C4-2B (cell line): ENCODE data around the gene KCNIP1.
"Not testable (repeated sequence)": the region's sequence is repeated elsewhere in the genome, so short reads cannot be mapped to it uniquely, and the experiment has no call there.

Experiments
- CTCF ChIP-seq: fragments of 450-650 bp; conservative IDR thresholded peaks from 2 replicates; pipeline ENCODE4 v1.5.1; 2017; ENCODE audit warnings: mild to moderate bottlenecking
- ZFX ChIP-seq: fragments of 450-650 bp; IDR thresholded peaks from 2 replicates; pipeline ENCODE4 v1.6.1; 2017

GRCh38 chr5:170550382-170550781 lies 46.6 kb downstream of the KCNIP1 start:
- TF ChIP-seq CTCF, ZFX: not testable (repeated sequence)
